ENCODE results near the gene CNTRL.
A peak's percentile ranks its signal among the peaks of the same experiment; 100 is the strongest.

Gene CNTRL

GRCh38 chr9:121182101-121182836, 107.5 kb downstream of the CNTRL start:
- DNase-seq (ENCODE audit: low read depth), result no peak

DNA sequence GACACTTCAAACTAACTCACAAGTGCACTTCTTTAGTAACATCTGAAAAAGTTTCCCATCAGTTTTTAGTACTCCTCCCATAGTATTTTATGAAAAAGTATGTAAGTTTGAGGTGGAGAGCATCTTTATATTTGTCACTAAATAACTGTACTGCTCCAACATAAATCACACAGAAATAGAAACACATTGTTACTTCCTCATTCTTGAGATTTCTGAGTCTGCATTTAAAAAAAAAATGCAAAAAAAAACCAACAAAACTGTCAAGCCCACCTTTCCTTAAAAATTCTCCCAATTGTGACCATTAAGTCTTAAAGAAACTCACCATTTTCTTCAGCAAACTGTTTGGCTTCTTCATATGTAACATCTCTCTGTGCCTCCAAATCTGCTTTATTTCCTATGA, 108.2 kb downstream of the CNTRL start:
- no peak for DNase-seq (ENCODE audit: low read depth)

GRCh38 chr9:121183666-121184423, 109.1 kb downstream of the CNTRL start:
- no peak for DNase-seq (ENCODE audit: low read depth)

- no peak for DNase-seq (ENCODE audit: low read depth)
These were observed 109.7 kb downstream of the CNTRL start for GRCh38 chr9:121184463-121184862.

GRCh38 chr9:121185178-121185745, 110.5 kb downstream of the CNTRL start:
- DNase-seq (ENCODE audit: low read depth), result no peak

- DNase-seq (ENCODE audit: low read depth), result no peak
These were observed 111.1 kb downstream of the CNTRL start for GRCh38 chr9:121185774-121186403.

- DNase-seq (ENCODE audit: low read depth), result no peak
These were observed 113.0 kb downstream of the CNTRL start for GRCh38 chr9:121187636-121188305.

DNA sequence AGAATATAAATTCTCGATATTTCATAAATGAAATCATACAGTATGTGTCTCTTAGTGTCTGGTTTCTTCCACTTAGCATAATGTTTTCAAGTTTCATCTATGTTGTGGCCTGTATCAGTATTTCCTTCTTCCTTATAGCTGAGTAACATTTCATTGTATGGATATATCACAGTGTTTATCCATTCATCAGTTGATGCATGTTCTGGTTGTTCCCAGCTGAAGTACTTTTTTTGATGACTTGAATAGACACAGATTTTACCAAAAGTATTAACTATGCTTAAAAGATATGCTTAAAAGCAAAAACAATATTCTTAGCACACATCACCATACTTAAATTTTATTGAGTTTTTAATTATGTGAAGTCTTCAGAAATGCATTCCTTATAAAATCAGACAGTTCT, 114.3 kb downstream of the CNTRL start:
- no peak for DNase-seq (ENCODE audit: low read depth)

- DNase-seq (ENCODE audit: low read depth), result no peak
These were observed 114.9 kb downstream of the CNTRL start for GRCh38 chr9:121189660-121190059.

GRCh38 chr9:121191235-121191634, 116.5 kb downstream of the CNTRL start:
- DNase-seq (ENCODE audit: low read depth), result no peak

GRCh38 chr9:121192518-121192917, 117.8 kb downstream of the CNTRL start:
- DNase-seq (ENCODE audit: low read depth), result no peak

GRCh38 chr9:121192959-121193640, 118.3 kb downstream of the CNTRL start:
- peak; percentile 12 for DNase-seq (ENCODE audit: low read depth)

- DNase-seq (ENCODE audit: low read depth), result no peak
These were observed 120.0 kb downstream of the CNTRL start for GRCh38 chr9:121194730-121195129.

- no peak for DNase-seq (ENCODE audit: low read depth)
These were observed 121.6 kb downstream of the CNTRL start for GRCh38 chr9:121196389-121196788.

GRCh38 chr9:121197132-121197531, 122.4 kb downstream of the CNTRL start:
- DNase-seq (ENCODE audit: low read depth), result no peak

DNA sequence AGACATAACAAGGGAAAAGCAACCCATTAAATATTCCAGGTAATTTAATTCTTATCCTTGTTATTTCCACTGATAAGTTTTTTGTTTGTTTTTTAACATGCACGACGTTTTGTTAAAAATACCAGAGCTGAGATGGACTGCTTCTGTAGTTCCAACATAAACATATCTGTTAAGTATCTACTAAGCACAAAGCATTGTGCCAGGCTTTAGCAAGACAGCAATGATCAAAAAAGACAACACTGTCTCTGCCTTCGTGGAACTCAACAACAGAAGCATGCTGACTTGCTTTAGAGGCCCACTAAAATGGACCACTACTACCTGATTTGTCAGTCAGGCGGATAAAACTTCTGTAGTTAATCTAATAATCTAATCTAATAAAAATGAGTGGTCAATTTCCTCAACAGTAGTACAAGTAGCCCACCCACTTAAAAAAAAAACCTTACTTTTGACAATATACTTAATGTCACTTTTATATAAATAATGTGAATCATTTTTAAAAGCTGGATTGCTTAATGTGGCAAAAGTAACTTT, 123.8 kb downstream of the CNTRL start:
- no peak for DNase-seq (ENCODE audit: low read depth)

- DNase-seq (ENCODE audit: low read depth), result no peak
These were observed 125.2 kb downstream of the CNTRL start for GRCh38 chr9:121199921-121200320.

GRCh38 chr9:121200356-121200755, 125.6 kb downstream of the CNTRL start:
- no peak for DNase-seq (ENCODE audit: low read depth)

DNA sequence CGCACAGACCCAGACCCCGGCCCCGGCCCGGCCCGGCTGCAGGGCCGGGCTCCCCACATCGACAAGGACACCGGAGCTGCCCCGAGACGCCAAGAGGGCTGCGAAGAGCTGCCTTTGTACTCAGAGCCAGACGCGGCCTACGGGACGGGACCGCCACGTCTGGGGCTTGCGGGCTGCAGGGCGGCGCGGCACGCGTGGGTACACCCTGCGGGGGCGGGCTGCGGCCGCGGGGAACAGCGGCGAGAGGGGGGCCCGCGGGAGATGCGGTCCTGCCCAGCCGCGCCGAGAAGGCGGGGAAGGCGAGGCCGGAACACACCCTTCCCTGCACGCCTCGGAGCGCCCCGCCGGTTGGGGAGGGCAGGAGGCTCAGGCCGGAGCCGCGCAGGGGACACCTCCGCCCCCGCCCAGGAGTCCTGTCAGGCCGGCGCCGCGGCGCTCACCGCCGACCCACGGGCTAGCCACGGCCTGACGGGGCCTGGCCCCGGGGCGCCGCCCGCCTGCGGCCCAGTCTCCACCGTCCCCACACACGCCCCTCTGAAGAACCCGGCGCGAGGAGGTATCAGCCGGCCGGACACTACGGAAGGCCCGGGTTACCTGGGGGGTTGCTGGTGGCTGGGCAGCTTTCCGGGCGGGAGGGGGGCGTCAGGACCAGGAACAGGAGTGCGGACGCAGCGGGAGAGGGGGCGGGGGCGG, 126.4 kb downstream of the CNTRL start:
- DNase-seq (ENCODE audit: low read depth), result no peak

GRCh38 chr9:121201738-121202533, 127.2 kb downstream of the CNTRL start, which contains the start of gene RAB14:
TSS of gene RAB14 (minus strand) at chr9:121201869. CDS start at chr9:121193412, 8,457 bp downstream.
- DNase-seq (ENCODE audit: low read depth), result peak; percentile 97
